GM21515 (cell line): ENCODE data around the gene SLC9C1.

Experiments
- ATAC-seq: cut with Tn5 transposase; IDR thresholded peaks from one replicate; pipeline ENCODE4 v1.9.1; 2021; ENCODE audit not compliant: unreplicated experiment

The SLC9C1 gene

DNA sequence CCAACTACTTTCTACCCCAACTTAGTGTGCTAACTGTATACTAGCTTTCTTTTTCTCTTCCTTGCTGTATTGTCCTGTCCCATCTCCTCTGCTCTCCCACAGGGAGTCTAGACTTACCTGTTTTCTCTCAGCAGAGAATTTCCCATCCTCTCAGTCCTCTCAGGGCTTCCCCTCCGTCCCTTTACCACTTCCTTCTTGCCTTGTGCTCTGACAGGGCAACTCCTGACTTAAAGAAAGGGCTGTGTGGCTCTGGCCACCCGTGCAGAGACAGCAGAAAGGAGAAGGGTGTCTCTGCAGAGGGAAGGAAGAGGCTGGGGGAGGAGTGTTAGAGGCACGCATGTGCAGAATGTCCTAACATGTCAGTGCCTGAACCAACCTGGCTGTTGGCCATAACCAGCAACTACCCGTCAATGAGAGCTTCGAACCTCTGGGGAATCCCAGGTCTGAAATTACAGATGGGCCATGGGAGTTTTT lies 161.0 kb downstream of the SLC9C1 start, which contains the start of gene GCSAM:
Gene GCSAM (minus strand): TSS at position 274 of the 474 bp plus-strand sequence. CDS start 128 bp downstream, at position 146.
- peak; percentile 63 for ATAC-seq

DNA sequence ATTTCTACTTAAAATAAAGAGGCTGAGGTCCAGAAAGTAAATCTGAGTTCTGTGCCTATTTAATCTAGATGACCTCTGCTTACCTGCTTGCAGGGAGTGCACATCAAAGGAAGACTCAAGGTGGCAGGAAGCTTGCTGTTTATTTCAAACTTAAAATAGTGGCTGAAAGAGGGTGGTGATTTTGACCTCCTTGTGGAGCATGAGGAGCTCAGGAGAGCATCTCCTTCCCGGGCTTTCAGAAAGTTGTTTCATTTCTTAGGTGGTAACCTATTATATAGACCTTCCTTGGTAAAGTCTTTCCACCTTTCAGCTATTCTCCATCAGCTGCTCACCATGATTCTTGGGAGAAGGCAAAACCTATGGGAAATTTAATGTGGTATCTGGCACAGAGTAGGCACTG lies 161.5 kb downstream of the SLC9C1 start:
- ATAC-seq, result no peak

DNA sequence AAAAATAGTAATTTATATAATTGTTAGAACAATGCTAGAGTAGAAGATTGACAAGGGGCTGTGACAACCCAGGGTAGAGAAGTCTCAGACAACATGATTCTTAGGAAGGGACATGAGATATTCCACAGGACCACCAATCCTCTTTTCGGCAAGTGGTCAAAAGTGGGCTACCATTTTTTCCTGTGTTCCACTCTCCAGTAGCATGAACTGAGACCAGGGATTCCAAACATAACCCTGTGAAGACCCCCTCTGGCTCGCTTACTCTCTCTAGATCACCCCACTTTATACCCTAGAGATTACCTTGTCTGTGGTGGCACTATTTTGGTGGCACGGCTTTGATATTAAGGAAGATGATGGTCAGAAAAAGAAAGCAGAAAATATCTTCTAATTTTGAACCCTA lies 161.9 kb downstream of the SLC9C1 start:
- no peak for ATAC-seq

DNA sequence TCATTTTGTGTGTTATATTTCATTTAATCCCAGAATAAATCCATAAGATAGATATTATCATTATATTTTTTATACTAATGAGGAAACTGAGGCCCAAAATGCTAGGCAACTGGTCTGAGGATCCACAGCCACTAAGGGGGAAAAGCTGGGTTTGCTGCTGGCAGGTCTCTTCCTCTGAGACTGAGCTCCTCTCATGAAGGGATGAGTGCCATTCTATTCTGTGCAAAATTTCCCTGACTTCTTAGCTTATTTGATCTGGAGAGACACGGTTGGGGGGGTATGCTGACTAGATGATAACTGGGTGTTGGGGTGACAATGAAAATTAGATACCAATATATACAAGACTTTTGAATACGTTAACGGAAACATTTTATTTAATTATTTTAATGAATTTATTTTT lies 162.9 kb downstream of the SLC9C1 start:
- ATAC-seq, result no peak

DNA sequence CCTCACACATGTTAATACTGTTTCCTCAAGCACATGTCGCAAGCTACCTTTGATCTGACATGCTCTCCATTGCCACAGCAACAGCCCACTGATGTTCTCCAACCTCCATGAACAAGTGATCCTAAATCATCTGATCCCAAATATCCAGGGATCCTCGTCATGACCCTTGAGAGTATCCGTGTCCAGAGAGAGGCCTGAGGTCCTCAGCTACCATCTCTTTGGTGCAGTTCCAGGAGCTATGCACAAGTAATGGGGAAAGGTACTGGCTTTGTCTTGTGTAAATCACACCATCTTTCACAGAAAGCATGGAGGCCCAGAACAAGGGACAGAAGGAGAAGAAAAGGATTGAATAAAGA lies 163.4 kb downstream of the SLC9C1 start:
- no peak for ATAC-seq

DNA sequence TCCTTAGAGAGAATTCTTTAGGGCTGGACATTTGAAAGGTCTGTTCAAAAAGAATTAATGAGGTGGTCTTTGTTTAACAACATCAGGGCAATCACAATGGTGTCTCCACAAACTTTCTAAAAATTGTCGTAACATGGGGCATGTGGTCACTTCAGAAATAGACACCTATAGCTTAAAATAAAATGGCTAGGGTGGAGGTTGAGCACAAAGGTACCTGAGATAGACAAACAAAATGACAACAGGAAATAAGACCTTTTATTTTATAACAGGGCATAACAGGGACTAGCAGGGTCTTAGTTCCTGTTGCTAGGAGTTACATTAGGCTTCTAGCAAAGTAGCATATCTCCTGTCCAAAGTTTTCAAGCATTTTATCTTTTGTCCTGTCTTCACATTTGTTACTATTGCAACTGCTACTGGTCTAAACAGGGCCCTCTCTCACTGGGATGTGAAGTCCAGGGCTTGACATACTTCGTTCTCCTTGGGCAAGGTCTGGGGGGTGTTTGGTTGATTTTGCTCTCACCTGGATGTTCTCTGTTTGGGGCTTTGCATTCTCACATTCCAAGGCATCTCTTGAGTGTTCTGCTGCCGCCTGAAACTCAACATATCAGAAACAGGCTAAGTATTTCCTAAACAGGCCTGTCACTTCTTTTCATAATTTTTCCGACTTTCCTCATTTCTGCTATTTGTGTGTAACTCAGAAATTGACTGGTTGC lies 163.9 kb downstream of the SLC9C1 start:
- no peak for ATAC-seq

DNA sequence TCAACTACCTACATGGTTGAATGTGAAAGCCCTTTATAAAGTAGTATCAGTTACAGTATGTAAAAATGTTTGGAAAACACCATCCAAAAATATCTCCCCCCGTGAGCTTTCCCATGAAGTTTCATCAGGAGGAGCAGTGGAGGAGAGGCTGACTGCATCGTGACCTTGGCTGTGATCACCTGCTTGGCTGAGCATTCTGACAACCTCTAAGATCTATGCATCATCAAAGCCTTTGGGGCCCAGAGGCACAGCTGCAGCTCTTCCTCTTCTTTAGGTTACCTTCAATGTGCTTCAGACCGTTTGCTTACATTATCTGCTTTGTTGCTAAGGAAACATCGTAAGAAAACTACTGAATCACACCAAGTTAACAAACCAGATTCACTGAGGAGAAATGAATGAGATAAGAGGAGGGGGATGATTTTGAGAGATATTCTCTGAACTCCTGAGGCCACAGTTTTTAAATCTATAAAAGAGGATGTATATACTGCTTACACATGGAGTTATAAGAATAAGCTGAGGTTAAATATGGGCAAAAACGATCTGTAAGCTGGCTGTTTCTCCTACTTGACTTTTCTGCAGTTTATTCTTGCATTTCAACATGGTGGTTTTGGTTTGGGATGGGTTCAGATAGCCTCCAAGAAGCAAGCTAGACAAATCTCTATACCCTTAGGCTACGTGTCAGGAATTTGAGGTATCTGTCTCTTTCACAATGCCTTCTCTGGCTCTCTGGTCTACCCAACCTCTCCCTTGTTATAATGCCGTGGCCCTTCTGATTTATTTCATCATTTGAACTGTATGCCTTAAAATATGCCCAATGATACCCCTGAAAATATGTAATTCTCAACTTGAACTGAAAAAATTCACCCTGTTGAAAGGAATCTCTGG lies 164.9 kb downstream of the SLC9C1 start:
- ATAC-seq, result peak; percentile 52

DNA sequence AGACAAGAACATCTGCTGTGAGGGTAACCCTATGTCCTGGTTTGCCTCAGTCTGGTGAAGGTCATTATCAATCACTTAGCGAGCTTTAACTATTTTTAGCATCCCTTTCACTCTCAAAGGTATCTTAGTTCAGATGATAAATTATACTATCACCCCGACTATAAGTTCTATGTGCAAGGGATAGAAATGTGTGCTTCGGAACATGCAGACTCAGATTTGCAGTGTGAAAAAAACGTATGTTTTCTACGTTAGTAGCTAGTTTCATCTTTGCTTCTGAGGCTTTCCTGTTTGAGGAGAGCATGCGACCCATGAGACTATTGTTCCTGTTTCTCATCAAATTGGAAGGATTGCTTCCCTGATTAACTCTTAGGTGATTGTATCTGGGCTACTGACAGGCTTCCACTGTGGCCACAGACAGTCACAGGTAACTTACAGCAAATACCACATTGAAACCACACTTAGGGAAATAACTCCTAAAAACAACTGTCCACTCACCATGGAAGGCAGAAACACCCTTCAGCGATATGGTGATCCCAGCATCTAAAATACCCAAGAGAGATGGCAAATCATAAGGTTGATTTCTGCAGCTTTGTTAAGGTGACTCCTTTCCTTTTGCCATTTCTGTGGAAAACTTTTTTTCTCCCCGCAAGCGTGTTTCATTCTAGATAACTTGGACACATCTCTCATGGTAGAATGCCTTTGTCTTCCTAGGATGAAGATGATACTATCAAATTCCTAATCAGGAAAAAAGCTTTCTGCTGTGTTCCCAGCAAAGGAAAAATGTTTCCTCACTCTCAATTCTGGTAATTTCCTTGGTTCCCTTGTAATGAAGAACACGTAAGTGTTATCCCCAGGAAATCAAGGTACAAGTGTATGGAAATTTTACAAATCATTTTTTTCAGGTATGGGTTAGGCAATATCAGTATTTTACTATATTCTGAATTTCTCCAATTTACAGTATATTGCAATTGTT lies 166.2 kb downstream of the SLC9C1 start:
- no peak for ATAC-seq

DNA sequence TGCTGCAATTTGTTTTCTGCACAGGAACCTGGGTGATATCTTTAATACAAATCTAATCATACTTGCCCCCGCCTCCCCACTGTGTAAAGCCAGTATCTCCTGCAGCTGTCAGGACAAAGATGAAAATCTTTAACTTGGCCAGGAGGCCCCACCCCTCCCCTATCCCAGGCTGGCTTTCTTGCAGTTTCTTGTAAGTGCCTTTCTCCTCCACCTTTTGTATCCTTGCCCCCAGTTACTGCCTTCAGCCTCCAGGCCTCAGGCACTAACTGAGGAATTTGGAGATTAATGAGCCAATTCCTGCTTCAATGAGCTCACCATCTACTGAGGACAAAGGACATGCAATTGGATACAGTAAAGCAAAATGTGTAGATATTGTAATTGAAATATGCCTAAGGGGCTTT lies 167.5 kb downstream of the SLC9C1 start:
- no peak for ATAC-seq

DNA sequence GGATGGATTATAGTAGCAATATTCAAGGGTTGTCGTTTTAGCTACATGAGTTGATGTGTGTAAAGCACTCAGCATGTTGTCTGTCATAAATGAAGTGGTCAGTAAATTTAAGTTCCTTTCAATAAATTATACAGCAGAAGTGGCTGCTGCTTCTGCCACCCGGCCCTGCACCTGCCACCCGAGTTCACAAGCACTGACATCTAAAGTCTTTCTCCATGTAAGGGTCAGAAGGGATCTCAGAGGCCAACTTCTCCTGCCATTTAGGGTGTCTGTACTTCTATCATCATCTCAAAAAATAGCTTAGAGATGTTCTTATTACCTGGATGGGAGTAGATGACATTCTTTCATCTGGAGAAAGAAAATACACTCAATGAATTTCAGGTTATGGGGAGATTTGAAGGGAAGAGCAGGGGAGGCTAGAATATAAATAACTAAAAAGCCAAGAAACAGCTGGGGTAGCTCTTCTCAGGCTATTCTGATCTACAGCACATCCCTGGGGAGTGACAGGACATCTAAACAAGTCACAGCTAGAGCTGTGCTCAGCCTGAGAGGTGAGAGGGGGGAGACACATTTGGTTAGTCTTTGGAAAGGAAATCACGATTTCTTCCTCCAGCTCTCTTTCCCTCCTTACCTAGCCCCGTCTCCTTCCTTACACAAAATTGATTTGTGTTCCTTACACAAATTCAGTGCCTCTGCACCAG lies 169.0 kb downstream of the SLC9C1 start:
- ATAC-seq, result no peak

DNA sequence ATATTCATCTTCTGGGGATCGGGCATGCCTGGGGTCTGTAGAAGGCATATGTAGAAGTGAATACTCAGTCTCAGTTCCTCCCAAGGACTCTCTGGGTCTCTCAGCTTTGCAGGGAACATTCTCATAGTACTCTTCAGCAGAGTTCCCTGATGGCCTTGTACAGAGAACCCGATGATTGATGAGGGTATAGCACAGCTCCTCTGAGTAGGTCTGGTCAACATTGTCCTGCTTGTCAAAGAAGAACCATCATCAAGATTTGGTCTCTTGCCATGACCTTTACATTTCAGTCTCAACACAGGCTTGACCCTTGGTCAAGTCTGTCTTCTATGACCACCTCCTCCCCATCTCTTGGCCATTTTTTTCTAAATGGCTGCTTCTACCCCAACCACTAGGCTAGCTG lies 170.5 kb downstream of the SLC9C1 start:
- ATAC-seq, result no peak

DNA sequence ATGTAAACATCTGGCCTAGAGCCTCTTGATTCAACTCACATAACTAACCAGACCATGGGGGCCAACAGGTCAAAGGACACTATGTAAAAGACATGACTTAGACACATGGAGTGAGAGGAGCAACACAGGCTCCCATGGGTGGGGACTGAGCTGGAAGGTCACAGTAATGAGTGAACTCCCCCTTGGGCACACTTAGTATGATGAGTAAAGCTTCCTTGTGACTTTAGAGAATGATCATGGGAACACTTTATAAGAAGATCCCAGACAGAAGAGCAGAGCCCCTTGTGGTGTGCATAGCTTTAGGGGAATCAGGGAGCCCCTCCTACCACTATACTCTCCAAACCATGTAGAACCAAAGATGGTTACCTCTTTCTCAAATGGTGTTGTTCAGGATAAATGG lies 171.1 kb downstream of the SLC9C1 start:
- ATAC-seq, result no peak

DNA sequence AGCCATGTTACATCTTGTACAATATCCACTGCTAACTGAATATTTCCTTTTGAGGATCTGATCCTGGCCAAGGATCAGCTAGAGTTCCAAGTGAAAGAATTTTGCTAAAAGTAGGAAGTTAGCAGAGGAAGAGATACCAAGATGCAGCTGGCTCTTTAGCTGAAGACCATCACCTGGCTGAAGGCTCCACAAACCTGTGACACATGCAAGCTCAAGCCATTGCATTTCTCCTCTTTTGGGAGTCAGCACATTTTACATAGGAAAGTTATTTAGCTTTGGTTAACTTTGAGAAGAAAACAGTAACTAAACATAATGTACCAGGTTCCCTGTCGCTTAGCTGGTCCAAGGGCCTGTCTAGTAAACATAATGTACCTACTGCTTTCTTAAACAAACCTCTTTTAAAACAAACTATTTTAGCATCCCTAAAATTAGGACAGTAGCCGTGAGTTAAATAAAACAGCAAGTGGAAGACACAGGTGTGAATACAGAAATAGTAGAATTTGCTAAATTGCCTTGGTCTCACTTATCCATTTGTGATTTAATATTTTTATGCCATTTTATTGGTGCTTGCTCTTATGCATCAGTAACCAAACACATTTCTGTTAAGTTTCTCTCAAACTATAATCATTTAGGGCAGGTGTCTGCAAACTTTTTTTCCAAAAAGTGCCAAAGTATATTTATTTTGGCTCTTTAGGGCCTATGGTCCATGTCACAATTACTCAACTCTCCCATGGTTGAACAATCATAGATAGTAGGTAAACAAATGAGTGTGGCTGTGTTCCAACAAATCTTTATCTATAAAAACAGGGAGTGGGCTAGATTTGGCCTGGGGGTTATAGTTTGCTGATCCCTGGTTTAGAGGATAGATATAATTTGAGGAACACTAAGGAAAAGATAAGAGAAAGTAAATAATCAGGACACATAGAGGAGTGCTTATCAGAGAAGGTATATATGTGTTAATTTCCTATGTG lies 172.2 kb downstream of the SLC9C1 start:
- ATAC-seq, result no peak

DNA sequence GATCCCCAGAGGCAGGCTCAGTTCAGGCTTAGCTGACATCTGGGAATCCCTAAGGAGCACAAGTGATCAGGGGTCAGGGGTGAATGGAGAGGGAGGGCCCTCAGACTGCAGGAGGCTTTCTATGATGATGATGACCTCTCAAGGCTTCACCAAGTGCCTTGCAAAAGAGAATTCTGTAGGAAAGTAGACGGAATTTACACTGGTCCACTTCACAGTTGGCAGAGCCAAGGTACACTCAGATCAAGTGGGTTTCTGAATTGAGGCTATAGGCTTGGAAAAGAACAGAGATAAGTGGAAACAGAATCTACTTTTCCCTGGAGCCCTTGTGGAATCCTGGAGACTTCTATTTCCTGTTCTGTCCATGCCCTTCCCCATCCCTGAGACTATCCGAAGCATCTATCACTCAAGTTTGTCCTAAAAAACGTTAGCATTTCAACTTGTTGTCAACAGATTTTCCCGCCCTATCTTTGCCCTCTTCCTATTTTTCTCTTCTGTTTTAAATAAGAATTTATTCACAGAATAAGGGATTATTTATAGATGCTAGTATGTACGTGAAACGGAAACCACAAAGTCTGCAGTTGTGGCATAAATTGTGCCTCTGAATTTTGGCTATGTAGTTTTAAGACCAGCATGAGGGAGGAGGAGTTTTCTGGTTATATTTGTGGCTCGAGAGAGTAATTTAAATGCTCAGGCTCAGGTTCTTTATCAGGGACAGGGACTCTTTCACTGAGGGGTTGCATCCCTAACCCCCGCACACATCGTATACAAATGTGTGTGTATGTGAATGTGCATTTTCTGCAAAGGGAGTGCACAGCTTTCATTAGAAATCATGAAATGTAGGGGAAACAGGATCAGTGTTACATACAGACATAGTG lies 173.8 kb downstream of the SLC9C1 start:
- no peak for ATAC-seq

DNA sequence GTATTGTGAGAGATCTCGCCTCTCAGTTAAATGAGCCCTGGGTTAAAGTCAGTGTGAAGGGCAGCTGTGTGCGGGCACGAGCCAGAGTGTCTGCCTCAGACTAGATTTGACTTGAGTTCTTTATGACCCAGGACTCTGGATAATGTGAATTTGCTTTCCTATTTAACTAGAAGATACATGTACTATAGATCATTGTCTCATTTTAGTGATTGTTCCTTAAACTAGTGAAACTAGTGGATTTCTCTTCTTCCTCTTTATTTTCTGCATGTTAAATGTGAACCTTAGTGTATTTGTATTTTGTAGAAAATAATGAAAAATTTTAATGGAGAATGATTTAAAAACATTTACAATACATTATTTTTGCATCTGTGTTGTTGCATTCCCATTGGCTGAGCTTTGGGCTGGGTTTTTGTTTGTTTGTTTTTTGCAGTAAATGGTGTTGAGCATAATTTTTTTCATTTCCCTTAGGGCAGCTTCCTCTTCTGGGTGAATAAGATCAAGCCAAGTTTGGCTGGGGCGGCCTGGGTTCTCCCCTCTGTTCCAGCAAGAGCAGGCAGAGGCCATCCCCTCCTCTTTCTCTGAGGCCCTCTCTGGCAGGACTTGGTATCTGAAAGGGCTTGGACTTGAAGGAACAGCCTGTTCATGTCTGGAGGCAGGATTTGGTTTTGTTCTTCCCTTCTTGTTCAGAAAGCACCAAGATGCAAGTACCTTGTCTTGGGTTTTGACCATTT lies 176.0 kb downstream of the SLC9C1 start:
- peak; percentile 18 for ATAC-seq

DNA sequence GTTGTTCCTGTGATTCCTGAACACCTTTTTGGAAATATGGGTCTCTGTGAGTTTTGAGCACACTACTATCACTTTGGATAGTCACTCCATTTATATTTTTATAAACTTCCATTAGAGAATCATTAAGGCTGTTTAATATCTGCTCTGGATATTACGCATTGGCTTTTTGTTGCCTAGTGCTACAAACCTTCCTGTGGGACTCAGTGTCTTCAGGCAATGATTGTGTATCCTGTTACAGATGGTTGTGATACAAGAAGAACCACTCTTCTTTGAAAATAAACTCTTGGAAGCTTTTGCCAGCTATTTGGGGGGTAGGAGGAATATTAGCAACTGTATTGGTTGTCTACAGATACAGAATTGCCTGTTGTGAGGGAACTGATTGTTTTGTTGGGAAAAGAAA lies 176.6 kb downstream of the SLC9C1 start:
- ATAC-seq, result no peak

DNA sequence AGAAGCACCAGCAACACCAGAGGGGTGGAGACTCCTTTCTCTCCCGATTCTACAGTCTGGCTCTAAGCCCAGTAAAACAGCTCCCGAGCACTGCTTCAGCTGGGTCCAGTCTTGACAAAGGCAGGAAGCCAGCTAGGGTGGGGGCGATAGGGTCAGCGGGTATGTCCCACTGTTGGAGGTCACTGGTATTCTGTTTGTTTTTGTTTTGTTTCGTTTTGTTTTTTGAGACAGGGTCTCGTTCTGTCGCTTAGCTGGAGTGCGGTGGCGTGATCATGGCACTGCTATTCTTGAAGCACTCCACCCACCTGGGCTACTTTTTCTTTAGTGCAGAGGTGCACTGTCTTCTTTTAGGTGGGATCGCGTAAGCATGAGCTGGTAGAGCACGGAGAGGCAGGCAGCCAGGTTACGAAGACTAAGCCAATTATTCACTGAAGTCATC lies 177.2 kb downstream of the SLC9C1 start:
- no peak for ATAC-seq
